ENCODE measurements around the gene TMEM17.

DNA sequence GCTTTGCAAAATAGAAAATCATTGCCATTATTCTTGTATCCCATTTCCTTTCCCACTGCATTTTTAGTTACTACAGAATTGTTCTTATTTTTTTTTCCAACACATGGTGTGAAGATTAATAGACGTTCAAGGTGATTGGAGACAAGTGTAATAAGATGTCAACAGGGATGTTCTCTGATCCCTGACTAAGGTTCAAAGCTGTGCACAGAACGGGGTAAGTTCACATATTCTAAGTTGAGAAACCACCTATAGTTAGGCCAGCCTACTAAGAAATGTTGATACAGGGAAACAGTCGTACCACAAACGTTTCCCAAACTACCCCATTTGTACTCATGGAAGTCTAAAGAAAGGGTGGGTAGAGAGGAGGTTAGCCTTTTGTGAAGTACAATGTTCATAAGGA is 6.4 kb upstream of the TMEM17 start:
- TF ChIP-seq XRCC5 (optimal IDR thresholded peaks at IDR 0.05; ENCODE audit: low read length) (no peak), MAFG (CRISPR knock-in tag; IDR thresholded peaks at IDR 0.05) (no peak), ZBTB7A (CRISPR knock-in tag; IDR thresholded peaks at IDR 0.05) (no peak), HHEX (CRISPR knock-in tag; IDR thresholded peaks at IDR 0.05) (no peak), POLR2A (IDR thresholded peaks at IDR 0.05; ENCODE audit: insufficient read depth in 1 of 2, low read depth in 2 of 2, low read length in 2 of 2) (no peak), FOXP4 (CRISPR knock-in tag; IDR thresholded peaks at IDR 0.05) (no peak), CTCF (CRISPR knock-in tag; IDR thresholded peaks at IDR 0.05) (no peak), CHD4 (IDR thresholded peaks at IDR 0.05; ENCODE audit: borderline replicate concordance, low read length) (no peak), NFE2L2 (IDR thresholded peaks at IDR 0.05; ENCODE audit: low read length) (no peak), HNF4G (IDR thresholded peaks at IDR 0.05; ENCODE audit: borderline replicate concordance, low read depth, low read length) (no peak), HNF4G (CRISPR knock-in tag; IDR thresholded peaks at IDR 0.05; ENCODE audit: borderline replicate concordance, low read depth) (no peak), ZNF607 (CRISPR knock-in tag; IDR thresholded peaks at IDR 0.05; ENCODE audit: borderline replicate concordance) (no peak)
